HepG2 (cell line): ENCODE results near the gene MRPL37. TPM values are rescaled to one million over a fixed set of nuclear protein-coding genes. Genes with fewer than 3 reads are reported as not detected.

Experiments
- HMG20A ChIP-seq: IDR thresholded peaks from 2 replicates; pipeline ENCODE4 v1.6.1; 2016; ENCODE audit warnings: borderline replicate concordance
- MBNL3 ChIP-seq: fragments of 250-450 bp; sonication (Bioruptor Pico); conservative IDR thresholded peaks from 2 replicates; pipeline ENCODE4 v1.8.0; 2022; ENCODE audit warnings: mild to moderate bottlenecking, inconsistent platforms
- PATZ1 ChIP-seq: sonication (generic); formaldehyde crosslinking; IDR thresholded peaks from 2 replicates; pipeline ENCODE4 v1.4.0; 2020; ENCODE audit warnings: missing genetic modification reagents
- ZHX1 ChIP-seq: sonication (generic); formaldehyde crosslinking; IDR thresholded peaks from 2 replicates; pipeline ENCODE4 v1.8.1; 2022; ENCODE audit warnings: low read depth, mild to moderate bottlenecking, missing genetic modification reagents
- ZNF329 ChIP-seq: sonication (generic); formaldehyde crosslinking; IDR thresholded peaks from 2 replicates; pipeline ENCODE4 v1.9.0; 2021; ENCODE audit warnings: low read depth, mild to moderate bottlenecking, missing genetic modification reagents
- ZNF598 ChIP-seq: sonication (generic); formaldehyde crosslinking; IDR thresholded peaks from 2 replicates; pipeline ENCODE4 v1.5.1; 2020; ENCODE audit warnings: mild to moderate bottlenecking, missing genetic modification reagents, borderline replicate concordance
- ZNF768 ChIP-seq: sonication (generic); formaldehyde crosslinking; IDR thresholded peaks from 2 replicates; pipeline ENCODE4 v1.4.0; 2020; ENCODE audit warnings: missing genetic modification reagents
- polyA plus RNA-seq, 8 experiments: library from polyadenylated mRNA; depleted of rRNA in 3 of 8; stranded (reverse) in 7 of 8; unstranded in 1 of 8; fragments of >200 nt; fragmentation: Illumina TruSeq in 4 of 8; extraction: Trizol in 4 of 8; gene quantifications; 2 replicates each; pipeline versions ENCODE4 v1.2.1 to v1.2.3, GENCODE V29; 2011 to 2016; ENCODE audit warnings: low read depth in 4 of 8, missing spikeins in 1 of 8, mixed read lengths in 1 of 8; ENCODE audit not compliant: insufficient read depth in 1 of 8
- total RNA-seq, 5 experiments: library from RNA; depleted of rRNA; stranded (reverse); fragments of >200 nt; fragmentation: Illumina TruSeq; extraction: Trizol; gene quantifications; 2 replicates each; pipeline ENCODE4 v1.2.3, GENCODE V29; 2016; ENCODE audit warnings: low read depth in 1 of 5

The MRPL37 gene
- total and polyA plus RNA-seq, 2 of the 13 experiments (the other 11 are each of a cell fraction or from before 2014, with no cell fraction given): 31.7 to 127 TPM

DNA sequence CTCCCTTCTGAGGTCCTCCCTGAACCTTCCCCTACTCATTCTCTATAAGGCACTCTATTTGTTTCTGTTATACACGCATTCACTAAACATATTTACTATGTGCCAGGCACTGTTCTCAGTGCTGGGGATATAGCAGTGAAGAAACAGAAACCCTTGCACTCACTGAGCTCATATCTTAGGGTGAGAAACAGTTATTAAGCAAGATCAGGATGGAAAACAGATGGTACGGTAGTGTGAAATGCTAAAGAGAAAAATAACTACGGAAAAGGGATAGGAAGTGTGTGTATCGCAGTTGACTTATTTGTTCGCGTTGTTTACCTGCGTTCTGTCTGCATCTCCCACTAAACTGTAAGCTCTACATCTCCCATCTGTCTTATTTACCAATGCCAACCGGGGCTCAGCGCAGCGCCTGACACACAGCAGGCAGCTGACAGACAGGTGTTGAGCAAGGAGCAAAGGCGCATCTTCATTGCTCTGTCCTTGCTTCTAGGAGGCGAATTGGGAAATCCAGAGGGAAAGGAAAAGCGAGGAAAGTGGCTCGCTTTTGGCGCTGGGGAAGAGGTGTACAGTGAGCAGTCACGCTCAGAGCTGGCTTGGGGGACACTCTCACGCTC is 709 bp upstream of the MRPL37 start (continued):
- TF ChIP-seq PATZ1: peak; percentile 6
- peak; percentile 43; the same call in 1 of the 2 replicates for TF ChIP-seq ZNF768 (CRISPR knock-in tag)
- peak; percentile 6; the same call in 1 of the 2 replicates for TF ChIP-seq ZNF598 (CRISPR knock-in tag)
- no peak for TF ChIP-seq MBNL3 (CRISPR knock-in tag)
- 0 out of 2 replicates have a peak, but pooled peaks have one; percentile 45 for TF ChIP-seq ZHX1 (CRISPR knock-in tag)
- TF ChIP-seq HMG20A (CRISPR knock-in tag): 0 out of 2 replicates have a peak, but pooled peaks have one; percentile 16
- no peak for TF ChIP-seq ZNF329 (CRISPR knock-in tag)
